Measurements from ENCODE around the gene LMBR1. TPM values are rescaled to one million over a fixed set of nuclear protein-coding genes. Genes with fewer than 3 reads are reported as not detected.

LMBR1 gene
- total and polyA plus RNA-seq, 8 donors: 7.5 to 187 (median 97.2) TPM

DNA sequence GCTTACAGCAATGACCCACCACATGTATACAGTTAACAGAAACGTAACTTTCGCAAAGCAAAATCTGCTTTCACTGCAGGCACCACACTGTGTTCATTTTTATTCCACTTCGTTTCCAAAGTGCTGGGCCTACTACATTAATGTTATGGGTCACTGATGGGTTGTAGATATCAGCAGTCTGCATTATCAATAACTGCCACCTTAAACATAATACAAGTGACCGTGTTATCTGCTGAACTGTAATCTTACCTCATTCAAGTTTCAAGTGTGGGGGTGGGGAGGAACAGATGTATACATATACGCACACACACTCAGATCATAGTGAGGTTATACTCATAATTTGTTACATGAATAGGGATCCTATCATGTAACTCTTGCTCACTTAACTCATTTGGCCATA, 231.3 kb downstream of the LMBR1 start:
- WGBS, 5 donors: 44 to 62% (median 51%) methylated on average over 5 of the region's 5 CpGs
- H3K4me3 ChIP-seq: no peak overlapping the region
- TF ChIP-seq CTCF (IDR thresholded peaks at IDR 0.05) (no peak), EP300 (IDR thresholded peaks at IDR 0.05) (no peak), POLR2A (IDR thresholded peaks at IDR 0.05) (no peak), POLR2AphosphoS5 (IDR thresholded peaks at IDR 0.05) (no peak)

GRCh38 chr7:156659961-156660360, 233.0 kb downstream of the LMBR1 start:
- Histone ChIP-seq H3K4me3 (no peak overlapping the region), H3K27me3 (no peaks in the 10 kb centered on the region), H3K9me3 (no peaks in the 10 kb centered on the region), H3K36me3 (no peaks in the 10 kb centered on the region), H3K4me1 (peaks cover 6 to 22% (median 11%) of the 10 kb centered on the region in 4 donors), H3K27ac (no peak overlapping the region)
- WGBS, 5 donors: 77 to 89% (median 87%) methylated on average over 11 of the region's 11 CpGs
- intact Hi-C loops (cut with DNase I; ENCODE audit: low total_unique reads): loop anchor here (10.0 kb wide), 1 partner anchor 95 kb away; no protein-coding TSS in a partner anchor
- DNase-seq: no peak
- no peak for TF ChIP-seq POLR2A (IDR thresholded peaks at IDR 0.05)
- TF ChIP-seq POLR2AphosphoS5 (IDR thresholded peaks at IDR 0.05): no peak
- TF ChIP-seq CTCF (IDR thresholded peaks at IDR 0.05): no peak
- TF ChIP-seq EP300 (IDR thresholded peaks at IDR 0.05): no peak

More for the DNA sequence above, 231.3 kb downstream of the LMBR1 start:
- H3K27me3 ChIP-seq: no peaks in the 10 kb centered on the region
- no peak overlapping the region for H3K27ac ChIP-seq
- DNase-seq: no peak
- intact Hi-C loops (cut with DNase I; ENCODE audit: low total_unique reads): no loop called here
- no peaks in the 10 kb centered on the region for H3K36me3 ChIP-seq
- peaks cover 3 to 21% (median 9%) of the 10 kb centered on the region in 4 donors for H3K4me1 ChIP-seq
- no peaks in the 10 kb centered on the region for H3K9me3 ChIP-seq

- Histone ChIP-seq H3K4me1 (peaks cover 6 to 19% (median 10%) of the 10 kb centered on the region in 4 donors), H3K27me3 (peaks cover 0 to 4% (median 0%) of the 10 kb centered on the region in 3 donors), H3K4me3 (no peak overlapping the region), H3K9me3 (no peaks in the 10 kb centered on the region), H3K36me3 (no peaks in the 10 kb centered on the region), H3K27ac (no peak overlapping the region)
- TF ChIP-seq POLR2AphosphoS5 (IDR thresholded peaks at IDR 0.05): no peak
- TF ChIP-seq EP300 (IDR thresholded peaks at IDR 0.05): no peak
- no peak for TF ChIP-seq CTCF (IDR thresholded peaks at IDR 0.05)
- TF ChIP-seq POLR2A (IDR thresholded peaks at IDR 0.05): no peak
- no peak for DNase-seq
- intact Hi-C loops (cut with DNase I; ENCODE audit: low total_unique reads): loop anchor here (10.0 kb wide), 1 partner anchor 96 kb away; no protein-coding TSS in a partner anchor
- WGBS, 5 donors: 86 to 91% (median 87%) methylated on average over 6 of the region's 6 CpGs
These were observed 233.8 kb downstream of the LMBR1 start for GRCh38 chr7:156659203-156659602.

DNA sequence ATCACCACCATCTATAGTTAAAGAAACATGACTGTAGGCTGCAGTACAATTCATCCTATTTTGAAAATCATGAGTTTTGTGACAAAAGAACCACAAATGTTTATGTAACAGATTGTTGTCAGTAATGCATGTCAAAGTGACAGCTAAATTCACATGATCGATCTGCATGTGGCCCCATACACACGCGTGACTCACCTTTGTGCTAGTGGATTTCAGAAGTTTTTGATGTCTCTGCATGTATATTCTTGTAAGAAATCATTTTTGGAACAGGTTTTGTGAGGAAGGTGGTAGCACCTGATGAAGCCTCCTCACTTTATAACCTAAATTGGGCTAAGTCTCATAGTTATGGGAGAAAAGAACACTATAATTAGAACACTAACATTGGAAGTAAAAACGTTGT, 235.3 kb downstream of the LMBR1 start:
- TF ChIP-seq EP300 (IDR thresholded peaks at IDR 0.05) (no peak), POLR2AphosphoS5 (IDR thresholded peaks at IDR 0.05) (no peak), POLR2A (IDR thresholded peaks at IDR 0.05) (no peak), CTCF (IDR thresholded peaks at IDR 0.05) (no peak)
- WGBS, 5 donors: 80 to 88% (median 87%) methylated on average over 4 of the region's 4 CpGs
- H3K27ac ChIP-seq: no peak overlapping the region
- H3K36me3 ChIP-seq: no peaks in the 10 kb centered on the region
- H3K9me3 ChIP-seq: no peaks in the 10 kb centered on the region
- peaks cover 0 to 5% (median 0%) of the 10 kb centered on the region in 3 donors for H3K27me3 ChIP-seq
- peaks cover 0 to 13% (median 8%) of the 10 kb centered on the region in 4 donors for H3K4me1 ChIP-seq
- no peak overlapping the region for H3K4me3 ChIP-seq
- intact Hi-C loops (cut with DNase I; ENCODE audit: low total_unique reads): loop anchor here (10.0 kb wide), 1 partner anchor 97 kb away; no protein-coding TSS in a partner anchor
- no peak for DNase-seq
